HepG2 (cell line): ENCODE results near the gene GPS2. TPM values are rescaled to one million over a fixed set of nuclear protein-coding genes. Genes with fewer than 3 reads are reported as not detected.

Experiments used
- ATM ChIP-seq: fragments of 450-650 bp; IDR thresholded peaks from 2 replicates; pipeline ENCODE4 v1.7.1; 2017; ENCODE audit warnings: mild to moderate bottlenecking, borderline replicate concordance
- DBP ChIP-seq: sonication (generic); formaldehyde crosslinking; IDR thresholded peaks from 2 replicates; pipeline ENCODE4 v1.4.0; 2020; ENCODE audit warnings: missing genetic modification reagents; ENCODE audit errors: not compliant biosample characterization
- FOXC1 ChIP-seq: sonication (generic); formaldehyde crosslinking; IDR thresholded peaks from 2 replicates; pipeline ENCODE4 v1.8.0; 2022; ENCODE audit warnings: mild to moderate bottlenecking, missing genetic modification reagents, borderline replicate concordance
- HCFC1 ChIP-seq: fragments of 150-350 bp; IDR thresholded peaks from 2 replicates; pipeline ENCODE4 v1.6.1; 2014; ENCODE audit warnings: low read depth, low read length
- ISX ChIP-seq: sonication (generic); formaldehyde crosslinking; conservative IDR thresholded peaks from 2 replicates; pipeline ENCODE4 v1.5.0; 2020; ENCODE audit warnings: missing genetic modification reagents
- MEIS1 ChIP-seq: sonication (generic); formaldehyde crosslinking; IDR thresholded peaks from 2 replicates; pipeline ENCODE4 v1.9.0; 2021; ENCODE audit warnings: mild to moderate bottlenecking, missing genetic modification reagents, moderate library complexity, borderline replicate concordance
- MTERF4 ChIP-seq: sonication (generic); formaldehyde crosslinking; IDR thresholded peaks from 2 replicates; pipeline ENCODE4 v1.8.0; 2023; ENCODE audit warnings: mild to moderate bottlenecking, missing genetic modification reagents
- MZF1 ChIP-seq: sonication (generic); formaldehyde crosslinking; IDR thresholded peaks from 2 replicates; pipeline ENCODE4 v1.8.1; 2023; ENCODE audit warnings: mild to moderate bottlenecking, missing genetic modification reagents, borderline replicate concordance
- TEF ChIP-seq: sonication (generic); formaldehyde crosslinking; IDR thresholded peaks from 2 replicates; pipeline ENCODE4 v1.5.0; 2020; ENCODE audit warnings: missing genetic modification reagents
- THAP11 ChIP-seq: IDR thresholded peaks from 2 replicates; pipeline ENCODE4 v1.6.1; 2016; ENCODE audit warnings: missing biosample characterization, missing genetic modification reagents
- TSC22D2 ChIP-seq: sonication (generic); formaldehyde crosslinking; IDR thresholded peaks from 2 replicates; pipeline ENCODE4 v1.5.1; 2020; ENCODE audit warnings: missing genetic modification reagents, mild to moderate bottlenecking, borderline replicate concordance
- ZNF264 ChIP-seq: sonication (generic); formaldehyde crosslinking; IDR thresholded peaks from 2 replicates; pipeline ENCODE4 v1.4.0; 2020; ENCODE audit warnings: missing genetic modification reagents
- ZNF280B ChIP-seq: sonication (generic); formaldehyde crosslinking; IDR thresholded peaks from 2 replicates; pipeline ENCODE4 v1.5.0; 2020; ENCODE audit warnings: missing genetic modification reagents, mild to moderate bottlenecking, borderline replicate concordance
- ZNF841 ChIP-seq: sonication (generic); formaldehyde crosslinking; IDR thresholded peaks from 2 replicates; pipeline ENCODE4 v1.8.1; 2023; ENCODE audit warnings: missing genetic modification reagents, borderline replicate concordance
- polyA plus RNA-seq, 8 experiments: library from polyadenylated mRNA; depleted of rRNA in 3 of 8; stranded (reverse) in 7 of 8; unstranded in 1 of 8; fragments of >200 nt; fragmentation: Illumina TruSeq in 4 of 8; extraction: Trizol in 4 of 8; gene quantifications; 2 replicates each; pipeline versions ENCODE4 v1.2.1 to v1.2.3, GENCODE V29; 2011 to 2016; ENCODE audit warnings: low read depth in 4 of 8, missing spikeins in 1 of 8, mixed read lengths in 1 of 8; ENCODE audit not compliant: insufficient read depth in 1 of 8
- total RNA-seq, 5 experiments: library from RNA; depleted of rRNA; stranded (reverse); fragments of >200 nt; fragmentation: Illumina TruSeq; extraction: Trizol; gene quantifications; 2 replicates each; pipeline ENCODE4 v1.2.3, GENCODE V29; 2016; ENCODE audit warnings: low read depth in 1 of 5
- TF ChIP-seq, protein P1 (sequence below): sonication (generic); formaldehyde crosslinking; IDR thresholded peaks from 2 replicates; pipeline ENCODE4 v1.4.0; 2020; ENCODE audit warnings: missing genetic modification reagents
- TF ChIP-seq, protein P2 (sequence below): sonication (generic); formaldehyde crosslinking; IDR thresholded peaks from 2 replicates; pipeline ENCODE4 v1.5.1; 2020; ENCODE audit warnings: missing genetic modification reagents, mild to moderate bottlenecking, borderline replicate concordance

GPS2 gene
- total and polyA plus RNA-seq, 2 of the 13 experiments (the other 11 are each of a cell fraction or from before 2014, with no cell fraction given): 58.0 to 59.4 TPM

DNA sequence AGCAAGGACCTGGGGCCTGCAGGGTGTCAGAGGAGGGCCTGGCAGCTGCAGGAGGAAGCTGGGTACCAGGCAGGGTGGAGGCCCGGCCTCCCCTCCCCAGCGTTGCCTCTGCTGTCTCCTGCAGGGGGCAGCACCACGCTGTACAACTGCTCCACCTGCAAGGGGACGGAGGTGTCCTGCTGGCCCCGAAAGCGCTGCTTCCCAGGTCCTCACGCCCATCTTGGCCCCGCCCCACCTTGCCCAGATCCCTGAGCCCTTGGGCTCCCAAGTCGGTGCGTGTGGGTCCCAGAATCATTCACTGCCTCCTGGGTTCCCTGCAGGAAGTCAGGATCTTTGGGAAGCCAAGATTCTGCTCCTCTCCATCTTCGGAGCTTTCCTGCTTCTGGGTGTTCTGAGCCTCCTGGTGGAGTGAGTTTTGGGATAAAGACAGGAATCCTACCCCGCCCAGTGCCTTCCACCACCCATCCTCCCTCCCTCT, 41.0 kb upstream of the GPS2 start (continued):
- TF ChIP-seq, protein P1, sequence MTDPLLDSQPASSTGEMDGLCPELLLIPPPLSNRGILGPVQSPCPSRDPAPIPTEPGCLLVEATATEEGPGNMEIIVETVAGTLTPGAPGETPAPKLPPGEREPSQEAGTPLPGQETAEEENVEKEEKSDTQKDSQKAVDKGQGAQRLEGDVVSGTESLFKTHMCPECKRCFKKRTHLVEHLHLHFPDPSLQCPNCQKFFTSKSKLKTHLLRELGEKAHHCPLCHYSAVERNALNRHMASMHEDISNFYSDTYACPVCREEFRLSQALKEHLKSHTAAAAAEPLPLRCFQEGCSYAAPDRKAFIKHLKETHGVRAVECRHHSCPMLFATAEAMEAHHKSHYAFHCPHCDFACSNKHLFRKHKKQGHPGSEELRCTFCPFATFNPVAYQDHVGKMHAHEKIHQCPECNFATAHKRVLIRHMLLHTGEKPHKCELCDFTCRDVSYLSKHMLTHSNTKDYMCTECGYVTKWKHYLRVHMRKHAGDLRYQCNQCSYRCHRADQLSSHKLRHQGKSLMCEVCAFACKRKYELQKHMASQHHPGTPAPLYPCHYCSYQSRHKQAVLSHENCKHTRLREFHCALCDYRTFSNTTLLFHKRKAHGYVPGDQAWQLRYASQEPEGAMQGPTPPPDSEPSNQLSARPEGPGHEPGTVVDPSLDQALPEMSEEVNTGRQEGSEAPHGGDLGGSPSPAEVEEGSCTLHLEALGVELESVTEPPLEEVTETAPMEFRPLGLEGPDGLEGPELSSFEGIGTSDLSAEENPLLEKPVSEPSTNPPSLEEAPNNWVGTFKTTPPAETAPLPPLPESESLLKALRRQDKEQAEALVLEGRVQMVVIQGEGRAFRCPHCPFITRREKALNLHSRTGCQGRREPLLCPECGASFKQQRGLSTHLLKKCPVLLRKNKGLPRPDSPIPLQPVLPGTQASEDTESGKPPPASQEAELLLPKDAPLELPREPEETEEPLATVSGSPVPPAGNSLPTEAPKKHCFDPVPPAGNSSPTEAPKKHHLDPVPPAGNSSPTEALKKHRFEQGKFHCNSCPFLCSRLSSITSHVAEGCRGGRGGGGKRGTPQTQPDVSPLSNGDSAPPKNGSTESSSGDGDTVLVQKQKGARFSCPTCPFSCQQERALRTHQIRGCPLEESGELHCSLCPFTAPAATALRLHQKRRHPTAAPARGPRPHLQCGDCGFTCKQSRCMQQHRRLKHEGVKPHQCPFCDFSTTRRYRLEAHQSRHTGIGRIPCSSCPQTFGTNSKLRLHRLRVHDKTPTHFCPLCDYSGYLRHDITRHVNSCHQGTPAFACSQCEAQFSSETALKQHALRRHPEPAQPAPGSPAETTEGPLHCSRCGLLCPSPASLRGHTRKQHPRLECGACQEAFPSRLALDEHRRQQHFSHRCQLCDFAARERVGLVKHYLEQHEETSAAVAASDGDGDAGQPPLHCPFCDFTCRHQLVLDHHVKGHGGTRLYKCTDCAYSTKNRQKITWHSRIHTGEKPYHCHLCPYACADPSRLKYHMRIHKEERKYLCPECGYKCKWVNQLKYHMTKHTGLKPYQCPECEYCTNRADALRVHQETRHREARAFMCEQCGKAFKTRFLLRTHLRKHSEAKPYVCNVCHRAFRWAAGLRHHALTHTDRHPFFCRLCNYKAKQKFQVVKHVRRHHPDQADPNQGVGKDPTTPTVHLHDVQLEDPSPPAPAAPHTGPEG (CRISPR knock-in tag): no peak
- TF ChIP-seq TEF (CRISPR knock-in tag) (no peak), DBP (CRISPR knock-in tag) (no peak), HCFC1 (no peak), MZF1 (CRISPR knock-in tag) (no peak), TSC22D2 (CRISPR knock-in tag) (no peak), ZNF280B (peak; percentile 71; the same call in 1 of the 2 replicates), MEIS1 (CRISPR knock-in tag) (no peak), FOXC1 (CRISPR knock-in tag) (no peak), ZNF264 (CRISPR knock-in tag) (no peak), ZNF841 (CRISPR knock-in tag) (no peak), ISX (no peak), MTERF4 (CRISPR knock-in tag) (no peak; the same call in 1 of the 2 replicates), ATM (no peak), THAP11 (CRISPR knock-in tag) (peak; percentile 81)
- TF ChIP-seq, protein P2, sequence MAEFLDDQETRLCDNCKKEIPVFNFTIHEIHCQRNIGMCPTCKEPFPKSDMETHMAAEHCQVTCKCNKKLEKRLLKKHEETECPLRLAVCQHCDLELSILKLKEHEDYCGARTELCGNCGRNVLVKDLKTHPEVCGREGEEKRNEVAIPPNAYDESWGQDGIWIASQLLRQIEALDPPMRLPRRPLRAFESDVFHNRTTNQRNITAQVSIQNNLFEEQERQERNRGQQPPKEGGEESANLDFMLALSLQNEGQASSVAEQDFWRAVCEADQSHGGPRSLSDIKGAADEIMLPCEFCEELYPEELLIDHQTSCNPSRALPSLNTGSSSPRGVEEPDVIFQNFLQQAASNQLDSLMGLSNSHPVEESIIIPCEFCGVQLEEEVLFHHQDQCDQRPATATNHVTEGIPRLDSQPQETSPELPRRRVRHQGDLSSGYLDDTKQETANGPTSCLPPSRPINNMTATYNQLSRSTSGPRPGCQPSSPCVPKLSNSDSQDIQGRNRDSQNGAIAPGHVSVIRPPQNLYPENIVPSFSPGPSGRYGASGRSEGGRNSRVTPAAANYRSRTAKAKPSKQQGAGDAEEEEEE: no peak
